BJ (cell line): ENCODE data around the gene NUSAP1. TPM values are rescaled to one million over a fixed set of nuclear protein-coding genes. Genes with fewer than 3 reads are reported as not detected.
"Not testable (repeated sequence)": the region's sequence is repeated elsewhere in the genome, so short reads cannot be mapped to it uniquely, and the experiment has no call there.

Experiments
- CTCF ChIA-PET: fragments of 350-600 bp; formaldehyde crosslinking; extraction: SDS; loops from one replicate; lab custom pipeline; 2021; ENCODE audit warnings: antibody characterized with exemption, inconsistent platforms; lab: Yijun Ruan, JAX
- POLR2A ChIA-PET: fragments of 300-600 bp; sonication (Branson Sonifier 250); formaldehyde crosslinking; extraction: SDS; loops from one replicate; lab custom pipeline; 2021; ENCODE audit warnings: antibody characterized with exemption; lab: Charles Lee
- DNase-seq: peaks from one replicate; pipeline ENCODE4 v3.0.0-alpha.2; 2011; ENCODE audit warnings: low read depth
- H3K27me3 ChIP-seq: 2 replicates; pipeline ENCODE4 v1.6.0; 2011; ENCODE audit warnings: low read length; ENCODE audit not compliant: control insufficient read depth, insufficient read depth
- H3K36me3 ChIP-seq: 2 replicates; pipeline ENCODE4 v1.5.1; 2011; ENCODE audit warnings: low read length; ENCODE audit not compliant: control insufficient read depth, insufficient read depth
- H3K4me3 ChIP-seq: 2 replicates; pipeline ENCODE4 v1.5.1; 2011; ENCODE audit warnings: low read depth, mild to moderate bottlenecking, control low read depth, low read length
- CTCF ChIP-seq: IDR thresholded peaks from 2 replicates; pipeline ENCODE4 v1.5.1; 2011; ENCODE audit warnings: low read depth, mild to moderate bottlenecking, control low read depth, inconsistent platforms, low read length, moderate library complexity; ENCODE audit not compliant: insufficient read depth
- polyA minus RNA-seq: library from RNA; depleted of rRNA, polyadenylated mRNA; stranded (reverse); fragments of >200 nt; gene quantifications from 2 replicates; pipeline ENCODE4 v1.2.3, GENCODE V29; 2011; rRNA and poly(A)+ RNA removed
- polyA plus RNA-seq: library from polyadenylated mRNA; depleted of rRNA; stranded (reverse); fragments of >200 nt; gene quantifications from 2 replicates; pipeline ENCODE4 v1.2.3, GENCODE V29; 2011; rRNA removed

Gene NUSAP1
- 77.4 and 102 TPM in 2 replicates for polyA plus RNA-seq
- polyA minus RNA-seq = 47.0 and 47.8 TPM in 2 replicates

GRCh38 chr15:41332194-41333025 lies at the start of gene NUSAP1, which contains the start of gene OIP5:
Gene NUSAP1 (plus strand): TSS chr15:41332881. CDS start chr15:41332958, 77 bp downstream.
Gene OIP5 (minus strand): TSS chr15:41332591. CDS start chr15:41332561, 30 bp downstream.
- TF ChIP-seq CTCF = no peak; the same call in 1 of the 2 replicates
- H3K36me3 ChIP-seq = no peaks in the 10 kb centered on the region
- H3K4me3 ChIP-seq = peak within 1 kb of the TSS; percentile 74
- CTCF ChIA-PET = interaction anchor here (0.5 to 2.7 kb wide), 13 partner anchors 8 to 566 kb away, joined by 3 to 16 read pairs (median 4); partner anchors contain the start of genes CHP1 and EXD1
- POLR2A ChIA-PET = no interaction called here
- no peaks in the 10 kb centered on the region for H3K27me3 ChIP-seq
- peak; percentile 98 for DNase-seq

DNA sequence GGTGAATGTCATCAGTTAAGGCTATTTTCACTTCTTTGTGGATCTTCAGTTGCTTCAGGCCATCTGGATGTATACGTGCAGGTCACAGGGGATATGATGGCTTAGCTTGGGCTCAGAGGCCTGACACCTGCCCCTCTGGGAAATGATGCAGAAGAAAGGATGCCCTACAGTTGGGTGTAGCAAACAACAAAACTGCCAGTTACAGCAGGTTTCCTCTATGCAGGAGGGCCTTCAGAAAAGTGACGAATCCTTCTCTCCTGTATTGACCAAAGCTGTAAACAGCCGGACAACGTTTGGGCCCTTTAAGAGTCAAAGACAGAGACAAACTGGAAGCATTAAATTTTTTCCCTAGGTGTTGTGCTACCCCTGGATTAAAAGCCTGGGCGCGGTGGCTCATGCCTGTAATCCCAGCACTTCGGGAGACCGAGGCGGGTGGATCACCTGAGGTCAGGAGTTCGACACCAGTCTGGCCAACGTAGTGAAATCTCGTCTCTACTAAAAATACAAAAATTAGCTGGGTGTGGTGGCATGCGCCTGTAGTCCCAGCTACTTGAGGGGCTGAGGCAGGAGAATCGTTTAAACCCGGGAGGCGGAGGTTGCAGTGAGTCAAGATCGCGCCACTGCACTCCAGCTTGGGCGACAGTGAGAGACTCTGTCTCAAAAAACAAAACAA lies 49.6 kb upstream of the NUSAP1 start:
- H3K36me3 ChIP-seq, H3K27me3 ChIP-seq, CTCF ChIA-PET, DNase-seq: not testable (repeated sequence)
- POLR2A ChIA-PET = interaction anchor here (0.6 kb wide), 1 partner anchor 115 kb away, joined by 7 read pairs; no protein-coding TSS in a partner anchor
- H3K4me3 ChIP-seq = peak overlapping the region; percentile 90

GRCh38 chr15:41283653-41284426 lies 48.8 kb upstream of the NUSAP1 start:
- no peak for TF ChIP-seq CTCF
- Histone ChIP-seq H3K27me3 (no peaks in the 10 kb centered on the region), H3K36me3 (peaks cover 10% of the 10 kb centered on the region), H3K4me3 (peak overlapping the region; percentile 90)
- DNase-seq = peak; percentile 97
- CTCF ChIA-PET = no interaction called here
- POLR2A ChIA-PET = interaction anchor here (0.6 kb wide), 1 partner anchor 115 kb away, joined by 7 read pairs; no protein-coding TSS in a partner anchor

- no peak for DNase-seq
- ChIA-PET POLR2A (no interaction called here), CTCF (interaction anchor here (0.7 to 3.5 kb wide), 3 partner anchors 43 to 502 kb away, joined by 3 to 16 read pairs (median 3); partner anchors contain the start of genes NUSAP1 and OIP5)
- Histone ChIP-seq H3K27me3 (no peaks in the 10 kb centered on the region), H3K36me3 (peaks cover 8% of the 10 kb centered on the region), H3K4me3 (peak overlapping the region; percentile 90)
- TF ChIP-seq CTCF = no peak
Measured at GRCh38 chr15:41284427-41285177, 48.1 kb upstream of the NUSAP1 start.

DNA sequence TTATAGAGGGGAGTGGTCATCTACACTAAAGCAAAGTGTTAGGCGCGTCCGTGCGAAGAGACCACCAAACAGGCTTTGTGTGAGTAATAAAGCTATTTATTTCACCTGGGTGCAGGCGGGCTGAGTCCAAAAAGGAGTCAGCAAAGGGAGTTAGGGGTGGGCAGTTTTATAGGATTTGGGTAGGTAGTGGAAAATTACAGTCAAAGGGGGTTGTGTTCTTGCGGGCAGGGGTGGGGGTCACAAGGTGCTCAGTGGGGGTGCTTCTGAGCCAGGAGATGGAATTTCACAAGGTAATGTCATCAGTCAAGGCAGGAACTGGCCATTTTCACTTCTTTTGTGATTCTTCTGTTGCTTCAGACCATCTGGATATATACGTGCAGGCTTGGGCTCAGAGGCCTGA lies 47.4 kb upstream of the NUSAP1 start:
- DNase-seq = no peak
- ChIA-PET CTCF (interaction anchor here (0.7 to 3.5 kb wide), 3 partner anchors 43 to 501 kb away, joined by 3 to 16 read pairs (median 3); partner anchors contain the start of genes NUSAP1 and OIP5), POLR2A (no interaction called here)
- TF ChIP-seq CTCF = no peak
- Histone ChIP-seq H3K27me3 (no peaks in the 10 kb centered on the region), H3K4me3 (peak overlapping the region; percentile 90), H3K36me3 (peaks cover 8% of the 10 kb centered on the region)
